ENCODE results near the gene KIZ. TPM values are rescaled to one million over a fixed set of nuclear protein-coding genes. Genes with fewer than 3 reads are reported as not detected.

Gene KIZ
- total RNA-seq, 2 experiments from 2014 or later: 31.1 to 33.8 TPM

DNA sequence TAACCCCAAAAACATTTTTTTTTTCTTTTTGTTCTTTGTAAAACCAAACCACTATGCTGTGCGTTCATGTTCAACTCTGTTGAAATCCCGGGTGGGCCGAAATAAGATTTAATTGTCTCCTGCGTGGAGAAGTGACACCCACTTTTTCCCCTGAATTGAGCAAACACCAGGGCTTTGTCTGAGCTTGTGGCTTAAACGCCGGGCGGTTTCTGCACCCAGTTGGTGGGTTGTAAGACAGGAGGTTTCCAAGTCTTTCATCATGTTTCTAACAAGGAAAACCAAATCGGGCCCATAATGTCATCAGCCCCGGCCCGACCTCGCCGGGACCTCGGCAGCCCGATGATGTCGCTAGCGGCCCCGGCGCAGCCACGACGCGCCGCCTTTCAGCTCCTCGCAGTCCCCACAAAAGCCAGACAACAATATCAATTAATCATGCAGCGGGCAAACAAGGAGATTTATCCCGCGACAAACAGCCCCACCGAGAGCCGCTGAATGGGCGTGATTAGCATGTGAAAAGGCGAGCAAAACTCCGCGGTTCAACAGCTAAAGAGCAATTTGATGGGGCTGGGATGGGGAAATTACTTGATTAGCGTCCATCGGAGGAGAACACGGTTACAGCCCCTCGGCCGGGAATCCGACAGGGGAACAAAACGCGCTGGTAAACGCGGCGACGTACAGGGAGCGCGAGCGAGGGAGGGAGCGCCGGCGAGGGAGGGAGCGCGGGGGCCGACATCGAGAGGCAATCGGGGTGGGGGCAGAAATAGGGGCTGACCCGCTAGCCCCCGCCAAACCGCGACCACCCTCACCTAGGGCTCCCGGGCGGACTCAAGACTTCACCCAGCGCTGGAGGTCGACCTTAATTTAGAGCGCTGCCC lies 25.1 kb upstream of the KIZ start:
- Histone ChIP-seq H3K4me1 (ENCODE audit: insufficient read depth, low read length) (peaks cover 61% of the 10 kb centered on the region), H3K4me3 (ENCODE audit: low read length) (peak overlapping the region; percentile 68), H3K27ac (ENCODE audit: low read depth in 1 of 2, low read length in 2 of 2) (peak overlapping the region in 1 of 2 donors; percentile 7), H3K9me3 (ENCODE audit: control insufficient read depth in 1 of 2, insufficient read depth in 1 of 2, low read length in 2 of 2) (peaks cover 0 to 53% of the 10 kb centered on the region in 2 experiments), H3K36me3 (ENCODE audit: insufficient read depth, low read length) (no peaks in the 10 kb centered on the region), H3K27me3 (ENCODE audit: control insufficient read depth in 1 of 2, insufficient read depth in 2 of 2, low read length in 2 of 2) (peaks cover 86 to 98% of the 10 kb centered on the region in 2 experiments)
- ChIA-PET CTCF (interaction anchor here (0.9 kb wide), 1 partner anchor 25 kb away, joined by 3 read pairs; the partner anchor contains the start of gene KIZ), POLR2A (interaction anchor here (1.2 to 3.1 kb wide), 2 partner anchors 14 to 25 kb away, joined by 5 to 15 read pairs; partner anchors contain the start of gene KIZ)
- TF ChIP-seq CTCF (IDR thresholded peaks at IDR 0.05): no peak
- intact Hi-C loops (cut with DNase I, micrococcal nuclease): loop anchor here (2.0 to 10.0 kb wide), 3 partner anchors 24 to 406 kb away; partner anchors contain the start of gene NKX2-4 (in 1 of the 2)
- peaks cover 52% of the 10 kb centered on the region for H3K4me1 Mint-ChIP-seq (ENCODE audit: low read depth)
- ATAC-seq (ENCODE audit: poor library complexity) (no peak), DNase-seq (peak in 3 of 14 experiments; percentile 22 to 49 (median 44))
- H3K27me3 Mint-ChIP-seq: peaks cover 94% of the 10 kb centered on the region
- H3K27ac Mint-ChIP-seq: peak overlapping the region; percentile 35
- H3K36me3 Mint-ChIP-seq (ENCODE audit: low read depth): peaks cover 5% of the 10 kb centered on the region
- H3K9me3 Mint-ChIP-seq: no peaks in the 10 kb centered on the region
- peak overlapping the region; percentile 84 for H3K4me3 Mint-ChIP-seq

DNA sequence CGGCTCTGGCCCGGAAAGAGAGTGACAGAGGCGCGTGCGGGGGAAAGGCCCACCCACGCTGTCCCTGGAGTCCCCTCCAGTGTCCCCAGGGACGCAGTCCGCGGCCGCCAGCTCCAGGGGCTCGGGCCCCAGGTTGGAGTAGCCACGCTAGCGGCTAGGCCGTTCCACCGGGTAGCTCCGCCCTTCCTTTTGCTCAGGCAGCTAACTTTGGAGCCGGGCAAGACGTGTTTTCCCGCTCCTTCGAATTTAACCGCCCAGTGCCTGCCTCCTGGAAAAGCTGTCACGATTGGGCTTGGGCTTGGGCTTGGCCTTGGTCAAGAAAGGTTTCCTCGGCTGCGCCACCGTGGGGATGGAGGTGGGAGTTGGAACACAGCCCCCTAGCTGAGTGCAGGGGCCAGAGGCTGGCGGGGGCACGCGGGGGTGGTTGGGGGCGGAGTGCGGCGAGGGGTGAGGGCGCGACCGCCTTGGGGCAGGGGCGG lies 24.4 kb upstream of the KIZ start:
- Histone ChIP-seq H3K27me3 (ENCODE audit: control insufficient read depth in 1 of 2, insufficient read depth in 2 of 2, low read length in 2 of 2) (peaks cover 88 to 98% of the 10 kb centered on the region in 2 experiments), H3K4me1 (ENCODE audit: insufficient read depth, low read length) (peaks cover 68% of the 10 kb centered on the region), H3K9me3 (ENCODE audit: control insufficient read depth in 1 of 2, insufficient read depth in 1 of 2, low read length in 2 of 2) (peaks cover 0 to 60% of the 10 kb centered on the region in 2 experiments), H3K27ac (ENCODE audit: low read depth in 1 of 2, low read length in 2 of 2) (no peak overlapping the region), H3K36me3 (ENCODE audit: insufficient read depth, low read length) (no peaks in the 10 kb centered on the region), H3K4me3 (ENCODE audit: low read length) (peak overlapping the region; percentile 68)
- Mint-ChIP-seq H3K27ac (no peak overlapping the region), H3K4me1 (ENCODE audit: low read depth) (peaks cover 52% of the 10 kb centered on the region), H3K4me3 (peak overlapping the region; percentile 38), H3K27me3 (peaks cover 94% of the 10 kb centered on the region), H3K36me3 (ENCODE audit: low read depth) (peaks cover 5% of the 10 kb centered on the region), H3K9me3 (no peaks in the 10 kb centered on the region)
- peak in 3 of 14 experiments; percentile 7 to 35 (median 33) for DNase-seq
- POLR2A ChIA-PET: interaction anchor here (3.1 kb wide), 1 partner anchor 24 kb away, joined by 15 read pairs; the partner anchor contains the start of gene KIZ
- ATAC-seq (ENCODE audit: poor library complexity): no peak
- TF ChIP-seq CTCF (IDR thresholded peaks at IDR 0.05): no peak
- intact Hi-C loops (cut with DNase I, micrococcal nuclease): loop anchor here (2.0 to 10.0 kb wide), 3 partner anchors 23 to 406 kb away; partner anchors contain the start of gene NKX2-4 (in 1 of the 2)
- CTCF ChIA-PET: interaction anchor here (0.9 to 1.7 kb wide), 2 partner anchors 24 to 25 kb away, joined by 3 to 7 read pairs; partner anchors contain the start of gene KIZ

GRCh38 chr20:21101932-21102575 lies 23.8 kb upstream of the KIZ start:
- no peak for TF ChIP-seq CTCF (IDR thresholded peaks at IDR 0.05)
- peak in 3 of 14 experiments; percentile 27 to 40 (median 38) for DNase-seq
- Mint-ChIP-seq H3K9me3 (no peaks in the 10 kb centered on the region), H3K27me3 (peaks cover 94% of the 10 kb centered on the region), H3K27ac (no peak overlapping the region), H3K4me1 (ENCODE audit: low read depth) (peaks cover 52% of the 10 kb centered on the region), H3K4me3 (peak overlapping the region; percentile 83), H3K36me3 (ENCODE audit: low read depth) (peaks cover 5% of the 10 kb centered on the region)
- intact Hi-C loops (cut with DNase I, micrococcal nuclease): loop anchor here (2.0 to 10.0 kb wide), 3 partner anchors 23 to 405 kb away; partner anchors contain the start of gene NKX2-4 (in 1 of the 2)
- ChIA-PET POLR2A (interaction anchor here (3.1 kb wide), 1 partner anchor 24 kb away, joined by 15 read pairs; the partner anchor contains the start of gene KIZ), CTCF (interaction anchor here (0.6 to 1.7 kb wide), 2 partner anchors 24 to 26 kb away, joined by 3 to 7 read pairs; partner anchors contain the start of gene KIZ)
- H3K27me3 ChIP-seq (ENCODE audit: control insufficient read depth in 1 of 2, insufficient read depth in 2 of 2, low read length in 2 of 2): peaks cover 90 to 100% of the 10 kb centered on the region in 2 experiments
- H3K9me3 ChIP-seq (ENCODE audit: control insufficient read depth in 1 of 2, insufficient read depth in 1 of 2, low read length in 2 of 2): peaks cover 0 to 61% of the 10 kb centered on the region in 2 experiments
- no peaks in the 10 kb centered on the region for H3K36me3 ChIP-seq (ENCODE audit: insufficient read depth, low read length)
- peak; percentile 18 for ATAC-seq (ENCODE audit: poor library complexity)
- H3K27ac ChIP-seq (ENCODE audit: low read depth in 1 of 2, low read length in 2 of 2): no peak overlapping the region
- peaks cover 68% of the 10 kb centered on the region for H3K4me1 ChIP-seq (ENCODE audit: insufficient read depth, low read length)
- peak overlapping the region; percentile 68 for H3K4me3 ChIP-seq (ENCODE audit: low read length)
